ENCODE measurements around the gene SUPT4H1. TPM values are rescaled to one million over a fixed set of nuclear protein-coding genes. Genes with fewer than 3 reads are reported as not detected.

SUPT4H1 gene
- total RNA-seq, 1 donor from 2014 or later = 82.4 TPM

GRCh38 chr17:58324409-58325288, 27.4 kb downstream of the SUPT4H1 start:
- intact Hi-C loops (cut with DNase I) = no loop called here
- H3K27ac ChIP-seq = peak overlapping the region; percentile 67
- peak; percentile 72 for DNase-seq

GRCh38 chr17:58324056-58324408, 28.0 kb downstream of the SUPT4H1 start:
- Histone ChIP-seq H3K27me3 (ENCODE audit: low read depth) (no peaks in the 10 kb centered on the region), H3K4me3 (peak overlapping the region; percentile 59), H3K36me3 (no peaks in the 10 kb centered on the region), H3K4me1 (peaks cover 16% of the 10 kb centered on the region), H3K9me3 (no peaks in the 10 kb centered on the region), H3K27ac (peak overlapping the region; percentile 67)
- DNase-seq = no peak
- TF ChIP-seq CTCF (IDR thresholded peaks at IDR 0.05) = no peak
- no peak for ATAC-seq
- intact Hi-C loops (cut with DNase I) = no loop called here

More at GRCh38 chr17:58324409-58325288, 27.4 kb downstream of the SUPT4H1 start:
- no peaks in the 10 kb centered on the region for H3K27me3 ChIP-seq (ENCODE audit: low read depth)
- no peak for TF ChIP-seq CTCF (IDR thresholded peaks at IDR 0.05)
- peaks cover 21% of the 10 kb centered on the region for H3K4me1 ChIP-seq
- peak; percentile 82 to 83 for ATAC-seq
- no peaks in the 10 kb centered on the region for H3K36me3 ChIP-seq
- no peaks in the 10 kb centered on the region for H3K9me3 ChIP-seq
- peak overlapping the region; percentile 59 for H3K4me3 ChIP-seq

- Histone ChIP-seq H3K36me3 (no peaks in the 10 kb centered on the region), H3K27me3 (ENCODE audit: low read depth) (no peaks in the 10 kb centered on the region), H3K4me1 (peaks cover 15% of the 10 kb centered on the region), H3K9me3 (no peaks in the 10 kb centered on the region), H3K27ac (peak overlapping the region; percentile 67), H3K4me3 (peak overlapping the region; percentile 59)
- no peak for DNase-seq
- intact Hi-C loops (cut with DNase I) = no loop called here
- no peak for ATAC-seq
- TF ChIP-seq CTCF (IDR thresholded peaks at IDR 0.05) = no peak
These were observed 28.5 kb downstream of the SUPT4H1 start for GRCh38 chr17:58323366-58324055.

GRCh38 chr17:58322581-58323185, 29.3 kb downstream of the SUPT4H1 start:
- TF ChIP-seq CTCF (IDR thresholded peaks at IDR 0.05) = no peak
- ATAC-seq = no peak
- no peak for DNase-seq
- intact Hi-C loops (cut with DNase I) = no loop called here
- Histone ChIP-seq H3K36me3 (no peaks in the 10 kb centered on the region), H3K4me3 (no peak overlapping the region), H3K27ac (no peak overlapping the region), H3K27me3 (ENCODE audit: low read depth) (no peaks in the 10 kb centered on the region), H3K4me1 (peaks cover 15% of the 10 kb centered on the region), H3K9me3 (no peaks in the 10 kb centered on the region)

- ATAC-seq (no peak), DNase-seq (peak; percentile 14)
- H3K9me3 ChIP-seq = no peaks in the 10 kb centered on the region
- H3K36me3 ChIP-seq = no peaks in the 10 kb centered on the region
- intact Hi-C loops (cut with DNase I) = no loop called here
- no peak overlapping the region for H3K27ac ChIP-seq
- peaks cover 15% of the 10 kb centered on the region for H3K4me1 ChIP-seq
- TF ChIP-seq CTCF (IDR thresholded peaks at IDR 0.05) = no peak
- no peak overlapping the region for H3K4me3 ChIP-seq
- H3K27me3 ChIP-seq (ENCODE audit: low read depth) = no peaks in the 10 kb centered on the region
These were observed 30.2 kb downstream of the SUPT4H1 start for GRCh38 chr17:58321571-58322525.

All from lower lobe of right lung (tissue), 2 donors.